SK-N-SH (cell line): Measurements from ENCODE around the gene AMIGO2. TPM values are rescaled to one million over a fixed set of nuclear protein-coding genes. Genes with fewer than 3 reads are reported as not detected.

Experiments
- CTCF ChIA-PET: fragments of 300-600, 350-600 bp; formaldehyde crosslinking; extraction: SDS; loops from one replicate; lab custom pipeline; 2021; lab: Yijun Ruan, JAX
- POLR2A ChIA-PET: fragments of 350-600 bp; sonication (Branson Sonifier 250); formaldehyde crosslinking; extraction: SDS; loops from one replicate; lab custom pipeline; 2020; ENCODE audit warnings: antibody characterized with exemption, inconsistent platforms; lab: Yijun Ruan, JAX
- DNase-seq: peaks from one replicate; pipeline ENCODE4 v3.0.0; 2012
- H2AFZ ChIP-seq: fragments of 200-600 bp; sonication (generic); 2 replicates; pipeline ENCODE4 v1.8.1; 2016; ENCODE audit warnings: antibody characterized with exemption, mild to moderate bottlenecking, low read depth
- H3F3A ChIP-seq: fragments of 200-600 bp; sonication (generic); replicated peaks from 2 replicates; pipeline ENCODE3; 2016; ENCODE audit warnings: antibody characterized with exemption, mild to moderate bottlenecking; ENCODE audit not compliant: insufficient read depth
- H3K27ac ChIP-seq, 2 experiments: fragments of 200-500 bp in 1 of 2; fragments of 200-600 bp in 1 of 2; sonication (Bioruptor generic) in 1 of 2; sonication (generic), shearing (Covaris generic) in 1 of 2; 2 replicates each; pipeline versions ENCODE4 v1.5.1 to v1.6.1; 2014 to 2016; ENCODE audit warnings: low read depth in 2 of 2, inconsistent platforms in 1 of 2, low read length in 1 of 2, mild to moderate bottlenecking in 1 of 2, mixed read lengths in 1 of 2
- H3K27me3 ChIP-seq: fragments of 200-600 bp; sonication (generic), shearing (Covaris generic); 2 replicates; pipeline ENCODE4 v1.6.1; 2016; ENCODE audit warnings: mixed run types; ENCODE audit not compliant: insufficient read depth
- H3K36me3 ChIP-seq, 2 experiments: fragments of 200-500 bp in 1 of 2; fragments of 200-600 bp in 1 of 2; sonication (Bioruptor generic) in 1 of 2; sonication (generic) in 1 of 2; replicated peaks in 1 of 2; 2 replicates each; pipeline versions ENCODE3 to v1.5.1; 2014 to 2016; ENCODE audit warnings: low read length in 1 of 2, mild to moderate bottlenecking in 1 of 2; ENCODE audit not compliant: insufficient read depth in 2 of 2, control insufficient read depth in 1 of 2
- H3K4me1 ChIP-seq, 2 experiments: fragments of 200-500 bp in 1 of 2; fragments of 200-600 bp in 1 of 2; sonication (Bioruptor generic) in 1 of 2; sonication (generic), shearing (Covaris generic) in 1 of 2; 2 replicates each; pipeline versions ENCODE4 v1.5.1 to v1.6.1; 2014 to 2016; ENCODE audit warnings: low read depth in 1 of 2, low read length in 1 of 2, mixed run types in 1 of 2; ENCODE audit not compliant: insufficient read depth in 2 of 2, control insufficient read depth in 1 of 2
- H3K4me2 ChIP-seq: fragments of 200-600 bp; sonication (generic), shearing (Covaris generic); 2 replicates; pipeline ENCODE4 v1.6.1; 2017; ENCODE audit warnings: mixed run types
- H3K4me3 ChIP-seq, 2 experiments: fragments of 200-500 bp in 1 of 2; fragments of 200-600 bp in 1 of 2; sonication (Bioruptor generic) in 1 of 2; sonication (generic), shearing (Covaris generic) in 1 of 2; 2 replicates each; pipeline versions ENCODE4 v1.5.1 to v1.8.1; 2014 to 2016; ENCODE audit warnings: low read depth in 2 of 2, inconsistent platforms in 1 of 2, low read length in 1 of 2, mild to moderate bottlenecking in 1 of 2, mixed read lengths in 1 of 2, moderate library complexity in 1 of 2
- H3K79me2 ChIP-seq: fragments of 200-600 bp; sonication (generic); 2 replicates; pipeline ENCODE4 v1.8.1; 2017; ENCODE audit warnings: mild to moderate bottlenecking; ENCODE audit not compliant: insufficient read depth
- H3K9ac ChIP-seq: fragments of 200-600 bp; sonication (generic); 2 replicates; pipeline ENCODE4 v1.6.1; 2017; ENCODE audit warnings: mixed run types
- H3K9me2 ChIP-seq: fragments of 200-600 bp; sonication (generic); 2 replicates; pipeline ENCODE4 v1.6.1; 2017; ENCODE audit warnings: mixed run types
- H3K9me3 ChIP-seq: fragments of 200-600 bp; sonication (generic); 2 replicates; pipeline ENCODE4 v1.6.1; 2017; ENCODE audit warnings: mixed run types, mild to moderate bottlenecking, moderate library complexity
- H4K20me1 ChIP-seq: fragments of 200-600 bp; sonication (generic); 2 replicates; pipeline ENCODE4 v1.6.1; 2017; ENCODE audit warnings: mild to moderate bottlenecking, mixed run types; ENCODE audit not compliant: insufficient read depth
- CHD2 ChIP-seq: fragments of 150-350 bp; IDR thresholded peaks from 2 replicates; pipeline ENCODE4 v1.6.1; 2018; ENCODE audit warnings: low read length; ENCODE audit not compliant: partially characterized antibody
- EP300 ChIP-seq, 2 experiments: IDR thresholded peaks; 2 replicates each; pipeline versions ENCODE4 v1.4.0 to v1.6.1; 2012; ENCODE audit warnings: borderline replicate concordance in 1 of 2, low read depth in 1 of 2, low read length in 1 of 2
- EZH2phosphoT487 ChIP-seq: fragments of 200-600 bp; sonication (generic); IDR thresholded peaks from 2 replicates; pipeline ENCODE4 v1.6.1; 2017; ENCODE audit warnings: low read depth, mixed run types, mild to moderate bottlenecking, antibody characterized with exemption, moderate library complexity, borderline replicate concordance
- FOSL2 ChIP-seq: IDR thresholded peaks from 2 replicates; pipeline ENCODE4 v1.4.0; 2012; ENCODE audit warnings: low read depth, mild to moderate bottlenecking, moderate library complexity, borderline replicate concordance
- FOXJ3 ChIP-seq: sonication (generic); formaldehyde crosslinking; IDR thresholded peaks from 2 replicates; pipeline ENCODE4 v1.5.1; 2020; ENCODE audit warnings: mild to moderate bottlenecking, missing genetic modification reagents
- GABPA ChIP-seq: IDR thresholded peaks from 2 replicates; pipeline ENCODE4 v1.4.0; 2012; ENCODE audit warnings: low read depth, mild to moderate bottlenecking
- MEF2A ChIP-seq: IDR thresholded peaks from 2 replicates; pipeline ENCODE4 v1.4.0; 2012; ENCODE audit warnings: low read depth, borderline replicate concordance
- MXI1 ChIP-seq: IDR thresholded peaks from 2 replicates; pipeline ENCODE4 v1.6.1; 2012; ENCODE audit warnings: mild to moderate bottlenecking, low read depth, low read length, improper control_type of control experiment
- NFIC ChIP-seq: IDR thresholded peaks from 2 replicates; pipeline ENCODE4 v1.4.0; 2012; ENCODE audit warnings: borderline replicate concordance
- RCOR1 ChIP-seq: fragments of 150-350 bp; IDR thresholded peaks from 2 replicates; pipeline ENCODE4 v1.6.1; 2017; ENCODE audit warnings: antibody characterized with exemption, low read length
- RFX5 ChIP-seq: IDR thresholded peaks from 2 replicates; pipeline ENCODE4 v1.6.1; 2012; ENCODE audit warnings: mild to moderate bottlenecking, improper control_type of control experiment, low read length
- RXRA ChIP-seq: IDR thresholded peaks from 2 replicates; pipeline ENCODE4 v1.4.0; 2012; ENCODE audit warnings: low read depth, mild to moderate bottlenecking, borderline replicate concordance
- SIN3A ChIP-seq: IDR thresholded peaks from 2 replicates; pipeline ENCODE4 v1.6.1; 2012; ENCODE audit warnings: low read depth, mild to moderate bottlenecking, low read length, moderate library complexity, borderline replicate concordance
- TCF12 ChIP-seq: IDR thresholded peaks from 2 replicates; pipeline ENCODE4 v1.4.0; 2012
- TEAD4 ChIP-seq: IDR thresholded peaks from 2 replicates; pipeline ENCODE4 v1.4.0; 2012; ENCODE audit warnings: mild to moderate bottlenecking, borderline replicate concordance; ENCODE audit not compliant: insufficient read depth
- YY1 ChIP-seq: IDR thresholded peaks from 2 replicates; pipeline ENCODE4 v1.4.0; 2012; ENCODE audit warnings: low read depth, mild to moderate bottlenecking
- WGBS: methylation state at CpG from one replicate; pipeline ENCODE4 v1.1.6; 2017; ENCODE audit warnings: low lambda C conversion rate; 5-methylcytosine and 5-hydroxymethylcytosine counted together
- polyA plus RNA-seq, 3 experiments: library from polyadenylated mRNA; depleted of rRNA; stranded (reverse); fragments of >200 nt; gene quantifications; 2 replicates each; pipeline ENCODE4 v1.2.3, GENCODE V29; 2012
- TF ChIP-seq, protein P1 (sequence below): IDR thresholded peaks from 2 replicates; pipeline ENCODE4 v1.6.1; 2012; ENCODE audit warnings: mild to moderate bottlenecking, low read depth, low read length, moderate library complexity
- TF ChIP-seq, protein P2 (sequence below): fragments of 150-350 bp; IDR thresholded peaks from 2 replicates; pipeline ENCODE4 v1.6.1; 2017; ENCODE audit warnings: antibody characterized with exemption, low read length, low read depth, borderline replicate concordance
- TF ChIP-seq, protein P3 (sequence below): IDR thresholded peaks from 2 replicates; pipeline ENCODE4 v1.4.0; 2012; ENCODE audit warnings: low read depth, borderline replicate concordance

The AMIGO2 gene
- polyA plus RNA-seq, 1 of the 3 experiments (the other 2 are of a cell fraction) = 1.2 TPM

DNA sequence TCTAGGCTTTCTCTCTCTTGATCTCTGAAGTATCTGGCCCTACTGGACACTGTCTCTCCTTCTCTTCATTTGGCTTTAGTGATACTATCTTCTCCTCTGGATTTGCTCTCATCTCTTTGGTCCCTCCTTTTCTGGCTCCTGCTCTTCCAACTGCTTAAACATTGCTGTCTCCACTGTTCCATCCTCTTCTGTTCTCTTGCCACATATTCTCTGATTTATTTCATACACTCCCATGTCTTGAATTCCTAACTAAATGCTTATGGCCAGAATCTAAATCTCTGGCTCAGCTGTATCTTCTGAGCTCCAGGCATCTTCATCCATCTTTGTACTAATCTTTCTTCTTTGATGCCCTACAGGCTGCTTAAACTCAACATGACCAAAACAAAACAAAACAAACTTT, 25.8 kb downstream of the AMIGO2 start:
- 0 out of 2 replicates have a peak, but pooled peaks cover 3% of the 10 kb centered on the region for H3K9me3 ChIP-seq
- ChIA-PET CTCF (no interaction called here), POLR2A (no interaction called here)
- TF ChIP-seq EZH2phosphoT487 = no peak
- no peak for TF ChIP-seq FOSL2
- no peak for TF ChIP-seq MXI1
- TF ChIP-seq SIN3A = no peak
- no peak for TF ChIP-seq CHD2
- TF ChIP-seq, protein P1, sequence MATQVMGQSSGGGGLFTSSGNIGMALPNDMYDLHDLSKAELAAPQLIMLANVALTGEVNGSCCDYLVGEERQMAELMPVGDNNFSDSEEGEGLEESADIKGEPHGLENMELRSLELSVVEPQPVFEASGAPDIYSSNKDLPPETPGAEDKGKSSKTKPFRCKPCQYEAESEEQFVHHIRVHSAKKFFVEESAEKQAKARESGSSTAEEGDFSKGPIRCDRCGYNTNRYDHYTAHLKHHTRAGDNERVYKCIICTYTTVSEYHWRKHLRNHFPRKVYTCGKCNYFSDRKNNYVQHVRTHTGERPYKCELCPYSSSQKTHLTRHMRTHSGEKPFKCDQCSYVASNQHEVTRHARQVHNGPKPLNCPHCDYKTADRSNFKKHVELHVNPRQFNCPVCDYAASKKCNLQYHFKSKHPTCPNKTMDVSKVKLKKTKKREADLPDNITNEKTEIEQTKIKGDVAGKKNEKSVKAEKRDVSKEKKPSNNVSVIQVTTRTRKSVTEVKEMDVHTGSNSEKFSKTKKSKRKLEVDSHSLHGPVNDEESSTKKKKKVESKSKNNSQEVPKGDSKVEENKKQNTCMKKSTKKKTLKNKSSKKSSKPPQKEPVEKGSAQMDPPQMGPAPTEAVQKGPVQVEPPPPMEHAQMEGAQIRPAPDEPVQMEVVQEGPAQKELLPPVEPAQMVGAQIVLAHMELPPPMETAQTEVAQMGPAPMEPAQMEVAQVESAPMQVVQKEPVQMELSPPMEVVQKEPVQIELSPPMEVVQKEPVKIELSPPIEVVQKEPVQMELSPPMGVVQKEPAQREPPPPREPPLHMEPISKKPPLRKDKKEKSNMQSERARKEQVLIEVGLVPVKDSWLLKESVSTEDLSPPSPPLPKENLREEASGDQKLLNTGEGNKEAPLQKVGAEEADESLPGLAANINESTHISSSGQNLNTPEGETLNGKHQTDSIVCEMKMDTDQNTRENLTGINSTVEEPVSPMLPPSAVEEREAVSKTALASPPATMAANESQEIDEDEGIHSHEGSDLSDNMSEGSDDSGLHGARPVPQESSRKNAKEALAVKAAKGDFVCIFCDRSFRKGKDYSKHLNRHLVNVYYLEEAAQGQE = no peak
- TF ChIP-seq, protein P2, sequence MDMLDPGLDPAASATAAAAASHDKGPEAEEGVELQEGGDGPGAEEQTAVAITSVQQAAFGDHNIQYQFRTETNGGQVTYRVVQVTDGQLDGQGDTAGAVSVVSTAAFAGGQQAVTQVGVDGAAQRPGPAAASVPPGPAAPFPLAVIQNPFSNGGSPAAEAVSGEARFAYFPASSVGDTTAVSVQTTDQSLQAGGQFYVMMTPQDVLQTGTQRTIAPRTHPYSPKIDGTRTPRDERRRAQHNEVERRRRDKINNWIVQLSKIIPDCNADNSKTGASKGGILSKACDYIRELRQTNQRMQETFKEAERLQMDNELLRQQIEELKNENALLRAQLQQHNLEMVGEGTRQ = no peak
- TF ChIP-seq RCOR1 = no peak
- TF ChIP-seq YY1 = no peak
- no peak overlapping the region for H3K4me3 ChIP-seq
- no peaks in the 10 kb centered on the region for H3K79me2 ChIP-seq
- no peak overlapping the region for H3K27ac ChIP-seq
- no peak overlapping the region for H3K4me2 ChIP-seq
- H3K36me3 ChIP-seq = no peaks in the 10 kb centered on the region
- no peaks in the 10 kb centered on the region for H3F3A ChIP-seq
- peaks cover 5% of the 10 kb centered on the region; the same call in 1 of the 2 replicates for H3K27me3 ChIP-seq
- no peaks in the 10 kb centered on the region for H3K9me2 ChIP-seq
- H4K20me1 ChIP-seq = no peaks in the 10 kb centered on the region
- no peak overlapping the region for H2AFZ ChIP-seq
- no peak for DNase-seq
- H3K4me1 ChIP-seq = no peaks in the 10 kb centered on the region
- H3K9ac ChIP-seq = no peak overlapping the region

DNA sequence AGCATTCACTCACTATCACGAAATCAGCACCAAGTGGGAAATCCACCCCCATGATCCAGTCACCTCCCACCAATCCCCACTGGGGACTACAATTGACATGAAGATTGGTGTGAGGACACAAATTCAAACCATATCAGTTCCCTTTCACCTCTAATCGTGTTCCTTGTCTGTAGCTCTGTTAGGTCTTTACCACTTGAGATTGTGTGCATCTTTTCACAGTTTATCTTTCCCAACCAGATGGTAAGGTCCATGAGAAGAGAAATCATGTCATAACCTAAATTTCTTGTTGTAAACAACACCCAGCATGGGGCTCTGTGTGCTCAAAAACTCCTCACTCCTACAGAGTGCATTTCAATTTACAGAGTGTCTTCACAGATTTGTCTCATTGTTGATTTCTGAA, 27.5 kb downstream of the AMIGO2 start:
- Histone ChIP-seq H3K27ac (no peak overlapping the region), H3K79me2 (no peaks in the 10 kb centered on the region), H4K20me1 (no peaks in the 10 kb centered on the region), H3F3A (no peaks in the 10 kb centered on the region), H3K9me3 (0 out of 2 replicates have a peak, but pooled peaks cover 5% of the 10 kb centered on the region), H3K4me3 (no peak overlapping the region), H3K9me2 (no peaks in the 10 kb centered on the region), H3K27me3 (peaks cover 9% of the 10 kb centered on the region), H2AFZ (no peak overlapping the region), H3K9ac (no peak overlapping the region), H3K4me2 (no peak overlapping the region), H3K4me1 (no peaks in the 10 kb centered on the region), H3K36me3 (no peaks in the 10 kb centered on the region)
- no peak for DNase-seq
- 8% methylated on average over 2 of the region's 2 CpGs for WGBS
- POLR2A ChIA-PET = interaction anchor here (0.7 kb wide), 1 partner anchor 255 kb away, joined by 6 read pairs; no protein-coding TSS in a partner anchor
- CTCF ChIA-PET = no interaction called here
- TF ChIP-seq RFX5 (no peak), SIN3A (no peak), TCF12 (no peak), TEAD4 (no peak), NFIC (no peak), RXRA (no peak), GABPA (no peak), EP300 (IDR thresholded peaks at IDR 0.05; ENCODE audit: borderline replicate concordance in 1 of 2, low read depth in 1 of 2, low read length in 1 of 2) (no peak), FOXJ3 (CRISPR knock-in tag) (no peak), CHD2 (no peak), MEF2A (no peak)
- TF ChIP-seq, protein P3, sequence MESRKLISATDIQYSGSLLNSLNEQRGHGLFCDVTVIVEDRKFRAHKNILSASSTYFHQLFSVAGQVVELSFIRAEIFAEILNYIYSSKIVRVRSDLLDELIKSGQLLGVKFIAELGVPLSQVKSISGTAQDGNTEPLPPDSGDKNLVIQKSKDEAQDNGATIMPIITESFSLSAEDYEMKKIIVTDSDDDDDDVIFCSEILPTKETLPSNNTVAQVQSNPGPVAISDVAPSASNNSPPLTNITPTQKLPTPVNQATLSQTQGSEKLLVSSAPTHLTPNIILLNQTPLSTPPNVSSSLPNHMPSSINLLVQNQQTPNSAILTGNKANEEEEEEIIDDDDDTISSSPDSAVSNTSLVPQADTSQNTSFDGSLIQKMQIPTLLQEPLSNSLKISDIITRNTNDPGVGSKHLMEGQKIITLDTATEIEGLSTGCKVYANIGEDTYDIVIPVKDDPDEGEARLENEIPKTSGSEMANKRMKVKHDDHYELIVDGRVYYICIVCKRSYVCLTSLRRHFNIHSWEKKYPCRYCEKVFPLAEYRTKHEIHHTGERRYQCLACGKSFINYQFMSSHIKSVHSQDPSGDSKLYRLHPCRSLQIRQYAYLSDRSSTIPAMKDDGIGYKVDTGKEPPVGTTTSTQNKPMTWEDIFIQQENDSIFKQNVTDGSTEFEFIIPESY = no peak
